K562 (cell line): Measurements from ENCODE around the gene TTLL10. TPM values are rescaled to one million over a fixed set of nuclear protein-coding genes. Genes with fewer than 3 reads are reported as not detected.

Experiments used
- ATAC-seq: fragments of 200-7000 bp; cut with Tn5 transposase; 3 replicates; pipeline ENCODE4 v1.9.1; 2020; ENCODE audit warnings: moderate library complexity
- BruUV-seq: library from RNA; stranded (reverse); fragments of 400-500 nt; replicated peaks from 2 replicates; lab custom pipeline; 2021; lab: Mats Ljungman, UMichigan
- CTCF ChIA-PET: fragments of 300-600 bp; formaldehyde crosslinking; extraction: SDS; loops from one replicate; lab custom pipeline; 2021; ENCODE audit warnings: low intra/inter-chr PET ratio; lab: Yijun Ruan, JAX
- POLR2A ChIA-PET: fragments of 300-600, 350-650 bp; sonication (Branson Sonifier 250); formaldehyde crosslinking; extraction: SDS; loops from one replicate; lab custom pipeline; 2021; ENCODE audit warnings: antibody characterized with exemption, inconsistent platforms; lab: Yijun Ruan, JAX
- DNase-seq, 4 experiments: peaks; one replicate each; pipeline versions ENCODE4 v3.0.0 to v3.0.0-alpha.2; 2011 to 2018; ENCODE audit warnings: low spot score in 3 of 4, mixed read lengths in 3 of 4; ENCODE audit errors: extremely low read depth in 1 of 4
- FAIRE-seq: peaks from 2 replicates; lab custom pipeline; 2011; peaks lifted over from hg19 to GRCh38; lab: Jason Lieb, UNC
- H2AFZ ChIP-seq: 2 replicates; pipeline ENCODE4 v1.6.0; 2011; ENCODE audit warnings: low read depth, low read length, control low read depth, inconsistent platforms
- H3K27ac ChIP-seq: fragments of 200-600 bp; 3 replicates; pipeline ENCODE4 v1.8.0; 2011; ENCODE audit warnings: low read depth, mild to moderate bottlenecking, control low read depth, inconsistent platforms, low read length, moderate library complexity, mixed read lengths; ENCODE audit errors: extremely low read depth
- H3K27me3 ChIP-seq, 2 experiments: fragments of 300-600 bp in 1 of 2; 2 replicates in 1 of 2; 3 replicates in 1 of 2; pipeline versions ENCODE4 v1.6.0 to v1.8.0; 2011; ENCODE audit warnings: inconsistent platforms in 2 of 2, low read length in 2 of 2, mild to moderate bottlenecking in 1 of 2, mixed read lengths in 1 of 2, moderate library complexity in 1 of 2; ENCODE audit not compliant: control insufficient read depth in 2 of 2, insufficient read depth in 2 of 2
- H3K36me3 ChIP-seq: fragments of 300-600 bp; 3 replicates; pipeline ENCODE4 v1.8.0; 2011; ENCODE audit warnings: mild to moderate bottlenecking, low read length, inconsistent platforms; ENCODE audit not compliant: control insufficient read depth, insufficient read depth
- H3K4me1 ChIP-seq, 2 experiments: fragments of 200-600 bp in 1 of 2; replicated peaks in 1 of 2; 2 replicates in 1 of 2; 3 replicates in 1 of 2; pipeline versions ENCODE4 v1.5.1 to v1.8.0; 2011; ENCODE audit warnings: inconsistent platforms in 2 of 2, low read length in 2 of 2, mild to moderate bottlenecking in 1 of 2, mixed read lengths in 1 of 2, moderate library complexity in 1 of 2; ENCODE audit not compliant: control insufficient read depth in 2 of 2, insufficient read depth in 2 of 2
- H3K4me2 ChIP-seq: 2 replicates; pipeline ENCODE4 v1.6.1; 2011; ENCODE audit warnings: low read length, control low read depth, inconsistent platforms, mixed read lengths; ENCODE audit not compliant: insufficient read depth
- H3K4me3 ChIP-seq: fragments of 200-600 bp; sonication (generic), shearing (Covaris generic); 2 replicates; pipeline ENCODE4 v1.5.1; 2016; ENCODE audit warnings: control low read depth, inconsistent platforms
- H3K79me2 ChIP-seq: fragments of 200-600 bp; 3 replicates; pipeline ENCODE4 v1.8.0; 2011; ENCODE audit warnings: low read length, inconsistent platforms; ENCODE audit not compliant: control insufficient read depth, insufficient read depth
- H3K9ac ChIP-seq, 2 experiments: 2 replicates each; pipeline versions ENCODE4 v1.6.0 to v1.6.1; 2011; ENCODE audit warnings: low read depth in 2 of 2, low read length in 2 of 2, control low read depth in 1 of 2, inconsistent platforms in 1 of 2, mild to moderate bottlenecking in 1 of 2, mixed read lengths in 1 of 2; ENCODE audit not compliant: insufficient read depth in 1 of 2
- H3K9me1 ChIP-seq: one replicate; pipeline ENCODE4 v1.6.0; 2011; ENCODE audit warnings: inconsistent platforms, mild to moderate bottlenecking, low read length, moderate library complexity; ENCODE audit not compliant: control insufficient read depth, insufficient read depth
- H3K9me3 ChIP-seq: replicated peaks from 2 replicates; pipeline ENCODE4 v1.5.1; 2011; ENCODE audit warnings: low read depth, low read length, inconsistent platforms; ENCODE audit not compliant: control insufficient read depth, insufficient read depth
- H4K20me1 ChIP-seq: replicated peaks from 2 replicates; pipeline ENCODE4 v1.6.1; 2011; ENCODE audit warnings: low read length, inconsistent platforms, mixed read lengths; ENCODE audit not compliant: control insufficient read depth, insufficient read depth
- ERF ChIP-seq: fragments of 450-650 bp; formaldehyde crosslinking; IDR thresholded peaks from 2 replicates; pipeline ENCODE4 v1.4.0; 2020; ENCODE audit warnings: mild to moderate bottlenecking, mixed read lengths
- MBD2 ChIP-seq: sonication (generic); IDR thresholded peaks from 2 replicates; pipeline ENCODE4 v1.6.1; 2016; ENCODE audit warnings: low read depth, borderline replicate concordance
- STAT5A ChIP-seq: IDR thresholded peaks from 2 replicates; pipeline ENCODE4 v1.6.1; 2012; ENCODE audit warnings: low read length, inconsistent platforms, borderline replicate concordance
- WGBS: fragments of 100-300 bp; shearing (Covaris generic); methylation state at CpG from one replicate; pipeline ENCODE4 v1.1.6; 2016; ENCODE audit warnings: low coverage, mixed read lengths; ENCODE audit not compliant: insufficient coverage; ENCODE audit errors: missing lambda C conversion rate; 5-methylcytosine and 5-hydroxymethylcytosine counted together
- in situ Hi-C: fragments of 300-500 bp; cut with MboI; formaldehyde crosslinking; loops from 4 replicates; pipeline ENCODE4 v1.15.0; 2018; ENCODE audit warnings: inconsistent platforms, mixed read lengths
- intact Hi-C: fragments of 100-400 bp; cut with micrococcal nuclease; formaldehyde crosslinking; loops from 2 replicates; pipeline ENCODE4 v1.14.2; 2022
- polyA plus RNA-seq, 8 experiments: library from polyadenylated mRNA; depleted of rRNA in 4 of 8; stranded (reverse) in 5 of 8; unstranded in 3 of 8; fragments of >200 nt; fragmentation: Nextera tagmentation in 2 of 8; fragmentation: Illumina TruSeq in 1 of 8; extraction: Ambion mirVana in 2 of 8; extraction: Trizol in 1 of 8; gene quantifications; 2 replicates each; pipeline versions ENCODE4 v1.2.1 to v1.2.3, GENCODE V29; 2011 to 2014; ENCODE audit warnings: inconsistent platforms in 1 of 8, missing spikeins in 1 of 8
- total RNA-seq, 7 experiments: library from RNA; depleted of rRNA in 6 of 7; stranded (reverse); fragments of >200 nt in 6 of 7; fragmentation: Illumina TruSeq in 2 of 7; extraction: Trizol in 2 of 7; gene quantifications; 2 replicates each; pipeline versions ENCODE4 v1.2.1 to v1.2.3, GENCODE V29; 2011 to 2021; ENCODE audit warnings: low replicate concordance in 1 of 7

TTLL10 gene
- total and polyA plus RNA-seq, 9 of the 15 experiments (the other 6 are each of a cell fraction or from before 2014, with no cell fraction given), result not detected

- Histone ChIP-seq H3K27ac (no peak overlapping the region), H3K4me3 (no peak overlapping the region)
- WGBS, result 73% methylated on average over 39 of the region's 48 CpGs
- TF ChIP-seq STAT5A (no peak), ERF (no peak), MBD2 (no peak)
- TF ChIP-seq, all 486 proteins: peak for 0
- DNase-seq (no peak), ATAC-seq (no peak), FAIRE-seq (no peak)
- Histone ChIP-seq H2AFZ (no peak overlapping the region), H3K9ac (0 out of 4 replicates have a peak overlapping the region, but pooled peaks of 1 of the 2 experiments have one; percentile 35), H4K20me1 (no peaks in the 10 kb centered on the region), H3K79me2 (no peaks in the 10 kb centered on the region), H3K9me3 (no peaks in the 10 kb centered on the region), H3K9me1 (no peaks in the 10 kb centered on the region), H3K4me2 (no peak overlapping the region), H3K4me1 (peaks cover 16 to 84% of the 10 kb centered on the region in 2 experiments), H3K36me3 (no peaks in the 10 kb centered on the region), H3K27me3 (peaks cover 13 to 23% of the 10 kb centered on the region in 2 experiments; a peak in 4 of 5 replicates)
- ChIA-PET CTCF (no interaction called here), POLR2A (no interaction called here)
- intact Hi-C loops (no loop called here), in situ Hi-C loops (no loop called here)
- no TSS peak for BruUV-seq
These were observed 41.4 kb upstream of the TTLL10 start for GRCh38 chr1:1132042-1132950.
